Duodenal mucosa (tissue), 2 donors: ENCODE measurements around the gene RCAN3.
A peak's percentile ranks its signal among the peaks of the same experiment; 100 is the strongest.
"Not testable (repeated sequence)": the region's sequence is repeated elsewhere in the genome, so short reads cannot be mapped to it uniquely, and the experiment has no call there.

Source experiments
- H3K27ac ChIP-seq: one replicate; pipeline ENCODE4 v1.7.0; 2013; ENCODE audit warnings: low read depth, low read length
- H3K27me3 ChIP-seq, 2 donors: one replicate each; pipeline ENCODE4 v1.7.0; 2013; ENCODE audit warnings: low read length in 2 of 2, control low read depth in 1 of 2; ENCODE audit not compliant: insufficient read depth in 2 of 2, control insufficient read depth in 1 of 2
- H3K36me3 ChIP-seq, 2 donors: one replicate each; pipeline ENCODE4 v1.7.0; 2013; ENCODE audit warnings: low read length in 2 of 2, control low read depth in 1 of 2; ENCODE audit not compliant: insufficient read depth in 2 of 2, control insufficient read depth in 1 of 2
- H3K4me1 ChIP-seq, 2 donors: one replicate each; pipeline ENCODE4 v1.7.0; 2013; ENCODE audit warnings: low read length in 2 of 2, control low read depth in 1 of 2; ENCODE audit not compliant: insufficient read depth in 2 of 2, control insufficient read depth in 1 of 2
- H3K4me3 ChIP-seq, 2 donors: one replicate each; pipeline ENCODE4 v1.7.0; 2013; ENCODE audit warnings: low read length in 2 of 2, low read depth in 1 of 2
- H3K9ac ChIP-seq, 2 donors: one replicate each; pipeline ENCODE4 v1.7.0; 2013; ENCODE audit warnings: low read length in 2 of 2, low read depth in 1 of 2
- H3K9me3 ChIP-seq, 2 donors: one replicate each; pipeline ENCODE4 v1.7.0; 2013; ENCODE audit warnings: low read length in 2 of 2, control low read depth in 1 of 2; ENCODE audit not compliant: control insufficient read depth in 1 of 2

Gene RCAN3

GRCh38 chr1:24528744-24529143, 26.1 kb downstream of the RCAN3 start:
- H3K4me1 ChIP-seq = no peaks in the 10 kb centered on the region
- H3K27ac ChIP-seq = no peak overlapping the region
- H3K9me3 ChIP-seq = no peaks in the 10 kb centered on the region
- no peak overlapping the region for H3K4me3 ChIP-seq
- H3K27me3 ChIP-seq = no peaks in the 10 kb centered on the region
- no peak overlapping the region for H3K9ac ChIP-seq
- peaks cover 2 to 4% of the 10 kb centered on the region in 2 donors for H3K36me3 ChIP-seq

- H3K9me3 ChIP-seq, H3K27me3 ChIP-seq, H3K9ac ChIP-seq, H3K27ac ChIP-seq, H3K4me3 ChIP-seq, H3K4me1 ChIP-seq, H3K36me3 ChIP-seq: not testable (repeated sequence)
These were observed 26.7 kb downstream of the RCAN3 start for GRCh38 chr1:24529292-24529691.

- Histone ChIP-seq H3K4me3 (peak overlapping the region; percentile 54 to 62), H3K4me1 (peaks cover 5 to 21% of the 10 kb centered on the region in 2 donors), H3K9ac (peak overlapping the region in 1 of 2 donors; percentile 56), H3K27ac (no peak overlapping the region), H3K27me3 (no peaks in the 10 kb centered on the region), H3K36me3 (peaks cover 2 to 4% of the 10 kb centered on the region in 2 donors), H3K9me3 (no peaks in the 10 kb centered on the region)
These were observed 32.4 kb downstream of the RCAN3 start for GRCh38 chr1:24535021-24535424.

- Histone ChIP-seq H3K27ac (no peak overlapping the region), H3K4me1 (peaks cover 5 to 28% of the 10 kb centered on the region in 2 donors), H3K9me3 (no peaks in the 10 kb centered on the region), H3K36me3 (peaks cover 2 to 4% of the 10 kb centered on the region in 2 donors), H3K27me3 (no peaks in the 10 kb centered on the region), H3K4me3 (peak overlapping the region; percentile 23 to 25), H3K9ac (peak overlapping the region; percentile 3 to 28)
These were observed 33.1 kb downstream of the RCAN3 start for GRCh38 chr1:24535778-24536177.

- Histone ChIP-seq H3K27me3 (no peaks in the 10 kb centered on the region), H3K9ac (peak overlapping the region in 1 of 2 donors; percentile 3), H3K27ac (peak overlapping the region; percentile 20), H3K4me1 (peaks cover 8 to 34% of the 10 kb centered on the region in 2 donors), H3K36me3 (peaks cover 2 to 3% of the 10 kb centered on the region in 2 donors), H3K4me3 (peak overlapping the region in 1 of 2 donors; percentile 25), H3K9me3 (no peaks in the 10 kb centered on the region)
These were observed 33.8 kb downstream of the RCAN3 start for GRCh38 chr1:24536391-24536840.

GRCh38 chr1:24540051-24540905, 37.6 kb downstream of the RCAN3 start:
- no peaks in the 10 kb centered on the region for H3K27me3 ChIP-seq
- H3K9ac ChIP-seq = no peak overlapping the region
- no peaks in the 10 kb centered on the region for H3K36me3 ChIP-seq
- H3K9me3 ChIP-seq = no peaks in the 10 kb centered on the region
- no peak overlapping the region for H3K27ac ChIP-seq
- H3K4me1 ChIP-seq = peaks cover 14 to 36% of the 10 kb centered on the region in 2 donors
- H3K4me3 ChIP-seq = peak overlapping the region; percentile 16 to 33

GRCh38 chr1:24540906-24541710, 38.5 kb downstream of the RCAN3 start:
- Histone ChIP-seq H3K9ac (peak overlapping the region in 1 of 2 donors; percentile 4), H3K4me1 (peaks cover 9 to 38% of the 10 kb centered on the region in 2 donors), H3K27ac (peak overlapping the region; percentile 35), H3K4me3 (peak overlapping the region; percentile 14 to 33), H3K27me3 (no peaks in the 10 kb centered on the region), H3K9me3 (no peaks in the 10 kb centered on the region), H3K36me3 (no peaks in the 10 kb centered on the region)

GRCh38 chr1:24541711-24542346, 39.2 kb downstream of the RCAN3 start:
- no peaks in the 10 kb centered on the region for H3K27me3 ChIP-seq
- H3K9ac ChIP-seq = peak overlapping the region in 1 of 2 donors; percentile 25
- no peaks in the 10 kb centered on the region for H3K36me3 ChIP-seq
- peaks cover 9 to 31% of the 10 kb centered on the region in 2 donors for H3K4me1 ChIP-seq
- no peaks in the 10 kb centered on the region for H3K9me3 ChIP-seq
- peak overlapping the region; percentile 35 for H3K27ac ChIP-seq
- H3K4me3 ChIP-seq = peak overlapping the region; percentile 0 to 7

GRCh38 chr1:24544239-24544638, 41.6 kb downstream of the RCAN3 start:
- no peak overlapping the region for H3K27ac ChIP-seq
- H3K27me3 ChIP-seq = no peaks in the 10 kb centered on the region
- H3K36me3 ChIP-seq = no peaks in the 10 kb centered on the region

More at GRCh38 chr1:24544239-24544638, 41.6 kb downstream of the RCAN3 start:
- no peaks in the 10 kb centered on the region for H3K9me3 ChIP-seq
- no peak overlapping the region for H3K4me3 ChIP-seq
- H3K4me1 ChIP-seq = peaks cover 9 to 29% of the 10 kb centered on the region in 2 donors
- no peak overlapping the region for H3K9ac ChIP-seq
